SK-N-SH treated with all-trans-retinoic acid at 6 μM for 48 hours (cell line): Measurements from ENCODE around the gene TOP1.

ENCODE experiments used
- GLIS3 ChIP-seq: fragments of 250-450 bp; sonication (Bioruptor Pico); IDR thresholded peaks from 2 replicates; pipeline ENCODE4 v1.5.0; 2020; ENCODE audit warnings: mild to moderate bottlenecking, moderate library complexity
- OSR1 ChIP-seq: fragments of 250-450 bp; sonication (Bioruptor Pico); IDR thresholded peaks from 2 replicates; pipeline ENCODE4 v1.8.0; 2022; ENCODE audit warnings: moderate library complexity, mild to moderate bottlenecking, inconsistent platforms
- RARB ChIP-seq: fragments of 250-450 bp; sonication (Bioruptor Pico); IDR thresholded peaks from 2 replicates; pipeline ENCODE4 v1.8.0; 2021; ENCODE audit warnings: mild to moderate bottlenecking, moderate library complexity
- SNAI2 ChIP-seq: fragments of 250-450 bp; sonication (Bioruptor Pico); IDR thresholded peaks from 2 replicates; pipeline ENCODE4 v1.5.0; 2020; ENCODE audit warnings: mild to moderate bottlenecking, moderate library complexity
- TOX ChIP-seq: fragments of 250-450 bp; sonication (Bioruptor Pico); IDR thresholded peaks from 2 replicates; pipeline ENCODE4 v1.8.0; 2021; ENCODE audit warnings: mild to moderate bottlenecking, moderate library complexity, borderline replicate concordance
- ZFP3 ChIP-seq: fragments of 250-450 bp; sonication (Bioruptor Pico); IDR thresholded peaks from 2 replicates; pipeline ENCODE4 v1.5.0; 2020; ENCODE audit warnings: mild to moderate bottlenecking, moderate library complexity
- ZFP30 ChIP-seq: fragments of 450-650 bp; formaldehyde crosslinking; IDR thresholded peaks from 2 replicates; pipeline ENCODE4 v1.5.0; 2022; ENCODE audit warnings: mild to moderate bottlenecking, moderate library complexity
- ZNF565 ChIP-seq: fragments of 450-650 bp; formaldehyde crosslinking; conservative IDR thresholded peaks from 2 replicates; pipeline ENCODE4 v1.5.0; 2020; ENCODE audit warnings: low read depth, mild to moderate bottlenecking, moderate library complexity
- ZNF70 ChIP-seq: fragments of 450-650 bp; formaldehyde crosslinking; IDR thresholded peaks from 2 replicates; pipeline ENCODE4 v1.5.0; 2020; ENCODE audit warnings: mild to moderate bottlenecking, moderate library complexity
- ZNF8 ChIP-seq: fragments of 450-650 bp; formaldehyde crosslinking; IDR thresholded peaks from 2 replicates; pipeline ENCODE4 v1.5.0; 2020; ENCODE audit warnings: mild to moderate bottlenecking, moderate library complexity
- TF ChIP-seq, protein P1 (sequence below): fragments of 250-450 bp; sonication (Bioruptor Pico); IDR thresholded peaks from 2 replicates; pipeline ENCODE4 v1.5.1; 2020; ENCODE audit warnings: low read depth, mild to moderate bottlenecking, moderate library complexity
- TF ChIP-seq, protein P2 (sequence below): fragments of 250-450 bp; sonication (Bioruptor Pico); IDR thresholded peaks from 2 replicates; pipeline ENCODE4 v1.8.0; 2020; ENCODE audit warnings: mild to moderate bottlenecking, moderate library complexity, borderline replicate concordance

DNA sequence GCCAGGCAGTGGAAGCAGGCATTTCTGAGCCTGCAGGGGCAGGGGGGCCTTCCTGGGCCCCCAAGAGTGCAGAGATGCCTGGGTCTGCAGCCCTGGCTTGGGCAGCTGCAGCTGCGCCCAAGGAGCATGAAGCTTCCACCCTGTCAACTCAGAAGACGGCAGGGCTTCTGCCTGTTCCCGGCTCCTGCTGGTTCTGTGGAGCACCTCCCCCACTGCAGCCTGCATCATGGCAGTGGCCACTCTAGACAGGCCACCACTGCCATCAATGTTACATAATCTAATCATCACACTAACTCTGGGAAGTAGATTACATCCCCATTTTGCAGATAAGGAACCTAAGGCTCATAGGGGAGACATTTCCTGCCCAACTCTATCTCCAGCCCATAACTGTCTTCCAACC is 21.1 kb upstream of the TOP1 start:
- TF ChIP-seq ZNF565 (CRISPR knock-in tag) (no peak), TOX (no peak), ZFP30 (CRISPR knock-in tag) (no peak), SNAI2 (CRISPR knock-in tag) (no peak), OSR1 (no peak), RARB (CRISPR knock-in tag) (no peak), ZNF70 (CRISPR knock-in tag) (no peak), ZNF8 (CRISPR knock-in tag) (no peak), ZFP3 (no peak), GLIS3 (CRISPR knock-in tag) (no peak)
- TF ChIP-seq, protein P1, sequence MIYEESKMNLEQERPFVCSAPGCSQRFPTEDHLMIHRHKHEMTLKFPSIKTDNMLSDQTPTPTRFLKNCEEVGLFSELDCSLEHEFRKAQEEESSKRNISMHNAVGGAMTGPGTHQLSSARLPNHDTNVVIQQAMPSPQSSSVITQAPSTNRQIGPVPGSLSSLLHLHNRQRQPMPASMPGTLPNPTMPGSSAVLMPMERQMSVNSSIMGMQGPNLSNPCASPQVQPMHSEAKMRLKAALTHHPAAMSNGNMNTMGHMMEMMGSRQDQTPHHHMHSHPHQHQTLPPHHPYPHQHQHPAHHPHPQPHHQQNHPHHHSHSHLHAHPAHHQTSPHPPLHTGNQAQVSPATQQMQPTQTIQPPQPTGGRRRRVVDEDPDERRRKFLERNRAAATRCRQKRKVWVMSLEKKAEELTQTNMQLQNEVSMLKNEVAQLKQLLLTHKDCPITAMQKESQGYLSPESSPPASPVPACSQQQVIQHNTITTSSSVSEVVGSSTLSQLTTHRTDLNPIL, result no peak
- TF ChIP-seq, protein P2, sequence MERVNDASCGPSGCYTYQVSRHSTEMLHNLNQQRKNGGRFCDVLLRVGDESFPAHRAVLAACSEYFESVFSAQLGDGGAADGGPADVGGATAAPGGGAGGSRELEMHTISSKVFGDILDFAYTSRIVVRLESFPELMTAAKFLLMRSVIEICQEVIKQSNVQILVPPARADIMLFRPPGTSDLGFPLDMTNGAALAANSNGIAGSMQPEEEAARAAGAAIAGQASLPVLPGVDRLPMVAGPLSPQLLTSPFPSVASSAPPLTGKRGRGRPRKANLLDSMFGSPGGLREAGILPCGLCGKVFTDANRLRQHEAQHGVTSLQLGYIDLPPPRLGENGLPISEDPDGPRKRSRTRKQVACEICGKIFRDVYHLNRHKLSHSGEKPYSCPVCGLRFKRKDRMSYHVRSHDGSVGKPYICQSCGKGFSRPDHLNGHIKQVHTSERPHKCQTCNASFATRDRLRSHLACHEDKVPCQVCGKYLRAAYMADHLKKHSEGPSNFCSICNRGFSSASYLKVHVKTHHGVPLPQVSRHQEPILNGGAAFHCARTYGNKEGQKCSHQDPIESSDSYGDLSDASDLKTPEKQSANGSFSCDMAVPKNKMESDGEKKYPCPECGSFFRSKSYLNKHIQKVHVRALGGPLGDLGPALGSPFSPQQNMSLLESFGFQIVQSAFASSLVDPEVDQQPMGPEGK (CRISPR knock-in tag), result no peak
